Astrocyte (in vitro differentiated cells and primary cell): ENCODE measurements around the gene CA10.

Source experiments
- CTCF ChIP-seq: IDR thresholded peaks from 2 replicates; pipeline ENCODE4 v1.5.1; 2011; ENCODE audit warnings: low read depth, mild to moderate bottlenecking, inconsistent platforms, low read length, moderate library complexity; ENCODE audit not compliant: insufficient read depth
- EZH2 ChIP-seq: IDR thresholded peaks from 2 replicates; pipeline ENCODE4 v1.6.1; 2012; ENCODE audit warnings: mild to moderate bottlenecking, low read length, inconsistent platforms; ENCODE audit not compliant: insufficient read depth

- TF ChIP-seq CTCF, result no peak
- TF ChIP-seq EZH2, result no peak
These were observed 223.0 kb downstream of the CA10 start for GRCh38 chr17:51935477-51935876.
